Measurements from ENCODE around the gene KCND3.

Gene KCND3

GRCh38 chr1:111989531-111990025, at the start of gene KCND3:
TSS of gene KCND3 (minus strand) at chr1:111989668.
- no peak for DNase-seq (ENCODE audit: low read depth)

- no peak for DNase-seq (ENCODE audit: low read depth)
These were observed 44.8 kb upstream of the KCND3 start for GRCh38 chr1:112034277-112034676.

GRCh38 chr1:112033439-112034120, 44.1 kb upstream of the KCND3 start:
- DNase-seq (ENCODE audit: low read depth): no peak

- no peak for DNase-seq (ENCODE audit: low read depth)
These were observed 40.7 kb upstream of the KCND3 start for GRCh38 chr1:112030157-112030556.

- no peak for DNase-seq (ENCODE audit: low read depth)
These were observed 38.2 kb upstream of the KCND3 start for GRCh38 chr1:112027696-112028095.

- no peak for DNase-seq (ENCODE audit: low read depth)
These were observed 37.0 kb upstream of the KCND3 start for GRCh38 chr1:112026501-112026900.

- DNase-seq (ENCODE audit: low read depth): no peak
These were observed 36.5 kb upstream of the KCND3 start for GRCh38 chr1:112026016-112026415.

GRCh38 chr1:112021263-112021662, 31.8 kb upstream of the KCND3 start:
- DNase-seq (ENCODE audit: low read depth): no peak

- no peak for DNase-seq (ENCODE audit: low read depth)
These were observed 27.7 kb upstream of the KCND3 start for GRCh38 chr1:112017183-112017582.

GRCh38 chr1:112012823-112013222, 23.4 kb upstream of the KCND3 start:
- no peak for DNase-seq (ENCODE audit: low read depth)

- DNase-seq (ENCODE audit: low read depth): no peak
These were observed 21.7 kb upstream of the KCND3 start for GRCh38 chr1:112011202-112011601.

GRCh38 chr1:112007169-112007568, 17.7 kb upstream of the KCND3 start:
- no peak for DNase-seq (ENCODE audit: low read depth)

GRCh38 chr1:112006416-112007025, 17.1 kb upstream of the KCND3 start:
- no peak for DNase-seq (ENCODE audit: low read depth)

GRCh38 chr1:112004076-112004475, 14.6 kb upstream of the KCND3 start:
- DNase-seq (ENCODE audit: low read depth): no peak

GRCh38 chr1:112002514-112002913, 13.0 kb upstream of the KCND3 start:
- DNase-seq (ENCODE audit: low read depth): no peak

- no peak for DNase-seq (ENCODE audit: low read depth)
These were observed 12.0 kb upstream of the KCND3 start for GRCh38 chr1:112001436-112001835.

- no peak for DNase-seq (ENCODE audit: low read depth)
These were observed 10.6 kb upstream of the KCND3 start for GRCh38 chr1:112000048-112000447.

GRCh38 chr1:111998332-111998731, 8.9 kb upstream of the KCND3 start:
- no peak for DNase-seq (ENCODE audit: low read depth)

- DNase-seq (ENCODE audit: low read depth): no peak
These were observed 3.0 kb upstream of the KCND3 start for GRCh38 chr1:111992476-111992875.

GRCh38 chr1:111990878-111991718, 1.6 kb upstream of the KCND3 start:
- no peak for DNase-seq (ENCODE audit: low read depth)

GRCh38 chr1:111990026-111990877, 784 bp upstream of the KCND3 start:
- no peak for DNase-seq (ENCODE audit: low read depth)
